ENCODE data around the gene SPOP.
"Not testable (repeated sequence)": the region's sequence is repeated elsewhere in the genome, so short reads cannot be mapped to it uniquely, and the experiment has no call there.

The SPOP gene

GRCh38 chr17:49677933-49678847 is at the start of gene SPOP:
Gene SPOP, minus strand, starts transcription at chr17:49678097. Its CDS starts 55,287 bp downstream, at chr17:49622810.
- peak; percentile 100 for DNase-seq (ENCODE audit: low read depth)
- H3K4me3 ChIP-seq (ENCODE audit: low read length), result peak within 1 kb of the TSS; percentile 84
- no peak for TF ChIP-seq CTCF (conservative IDR thresholded peaks at IDR 0.05; ENCODE audit: low read length)

DNA sequence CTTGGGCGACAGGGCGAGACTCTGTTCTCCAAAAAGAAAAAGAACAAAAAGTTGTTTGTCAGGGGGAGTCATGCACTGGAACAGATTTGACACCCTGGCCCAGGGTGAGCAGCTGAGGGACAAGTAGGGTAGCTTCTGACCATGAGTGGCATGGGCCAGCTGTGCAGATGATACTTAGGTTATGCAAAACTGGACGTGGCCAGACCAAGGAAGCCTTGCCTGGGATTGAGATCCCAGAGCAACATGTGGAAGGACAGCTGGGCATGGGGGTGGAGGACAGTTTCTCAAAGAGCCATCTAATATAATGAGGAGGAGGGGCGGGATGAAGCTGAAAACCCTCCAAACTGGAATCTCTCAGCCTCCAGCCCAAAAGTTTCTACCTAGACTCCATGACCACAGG is 49.5 kb upstream of the SPOP start:
- no peak overlapping the region for H3K4me3 ChIP-seq (ENCODE audit: low read length)
- no peak for DNase-seq (ENCODE audit: low read depth)
- no peak for TF ChIP-seq CTCF (conservative IDR thresholded peaks at IDR 0.05; ENCODE audit: low read length)

DNA sequence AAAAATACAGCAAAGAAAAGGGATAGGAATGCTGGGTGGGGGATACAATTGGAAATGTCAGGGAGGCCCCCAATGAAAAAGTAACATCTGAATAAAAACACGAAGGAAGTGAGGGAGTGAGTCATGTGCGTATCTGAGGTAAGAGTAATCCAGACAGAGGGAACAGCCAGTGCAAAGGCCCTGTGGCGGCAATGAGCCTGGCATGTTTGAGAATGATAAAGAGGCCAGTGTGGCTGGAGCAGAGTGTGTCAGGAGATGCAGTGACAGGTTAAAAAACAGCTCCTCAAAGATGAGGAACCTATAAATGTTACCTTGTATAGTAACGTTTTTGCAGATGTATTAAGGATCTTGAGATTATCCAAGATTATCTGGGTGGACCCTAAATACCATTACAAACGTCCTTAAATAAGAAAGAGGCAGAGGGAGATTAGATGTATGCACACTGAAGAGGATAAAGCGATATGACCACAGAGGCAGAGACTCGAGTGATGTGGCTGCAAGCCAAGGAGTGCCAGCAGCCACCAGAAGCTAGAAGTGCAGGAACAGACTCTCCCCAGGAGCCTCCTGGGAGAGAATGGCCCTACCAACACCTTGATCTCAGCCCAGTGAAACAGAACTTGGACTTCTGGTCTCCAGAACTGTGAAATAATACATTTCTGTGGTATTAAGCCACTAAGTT is 47.7 kb upstream of the SPOP start:
- H3K4me3 ChIP-seq (ENCODE audit: low read length), result no peak overlapping the region
- TF ChIP-seq CTCF (conservative IDR thresholded peaks at IDR 0.05; ENCODE audit: low read length), result no peak
- DNase-seq (ENCODE audit: low read depth), result no peak

GRCh38 chr17:49724552-49724951 is 46.7 kb upstream of the SPOP start:
- not testable (repeated sequence) for H3K4me3 ChIP-seq (ENCODE audit: low read length); DNase-seq (ENCODE audit: low read depth)

GRCh38 chr17:49723423-49723822 is 45.5 kb upstream of the SPOP start:
- no peak for DNase-seq (ENCODE audit: low read depth)
- no peak for TF ChIP-seq CTCF (conservative IDR thresholded peaks at IDR 0.05; ENCODE audit: low read length)
- no peak overlapping the region for H3K4me3 ChIP-seq (ENCODE audit: low read length)

DNA sequence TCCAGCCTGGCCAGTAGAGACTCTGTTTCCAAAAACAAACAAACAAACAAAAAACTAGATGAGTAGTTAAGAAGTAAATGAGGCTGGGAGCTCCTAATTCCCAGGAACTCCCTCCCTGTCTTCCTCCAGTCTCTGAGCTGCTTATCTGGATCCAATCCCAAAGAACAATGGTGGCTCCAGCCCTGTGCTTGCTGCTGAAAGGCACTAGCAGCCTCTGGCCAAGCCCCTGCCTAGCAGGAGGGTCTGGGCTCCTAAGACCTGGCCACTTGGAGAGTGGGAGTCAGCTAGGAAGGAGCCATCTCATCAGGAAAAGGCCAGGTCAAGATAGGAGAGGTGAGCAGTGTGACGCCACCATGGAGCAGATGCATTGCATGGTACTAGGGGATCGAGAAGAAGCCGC is 44.2 kb upstream of the SPOP start:
- no peak for TF ChIP-seq CTCF (conservative IDR thresholded peaks at IDR 0.05; ENCODE audit: low read length)
- no peak overlapping the region for H3K4me3 ChIP-seq (ENCODE audit: low read length)
- DNase-seq (ENCODE audit: low read depth), result no peak

DNA sequence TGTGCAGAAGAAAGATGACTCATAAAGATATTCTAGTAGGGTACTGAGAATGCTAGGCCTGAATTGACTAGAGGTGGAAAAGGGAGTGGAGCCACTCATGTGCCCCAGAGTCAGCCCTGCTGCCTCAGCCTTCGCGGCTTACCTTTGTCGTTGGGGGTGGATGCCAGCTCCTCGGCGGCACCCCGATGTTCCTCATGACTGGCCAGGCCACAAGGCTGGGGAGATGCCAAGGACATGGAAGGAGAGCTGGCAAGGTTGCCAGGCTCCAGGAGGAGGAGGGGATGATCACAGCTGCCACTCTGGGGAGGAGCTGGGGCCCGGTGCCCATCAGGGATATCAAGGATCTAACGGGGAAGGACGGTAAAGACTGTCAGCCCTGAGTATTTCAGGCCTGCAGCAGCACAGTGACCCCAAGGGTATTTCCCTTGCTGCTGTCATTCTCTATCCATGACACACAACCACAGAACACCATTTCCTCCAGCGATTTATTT is 39.5 kb upstream of the SPOP start:
- TF ChIP-seq CTCF (conservative IDR thresholded peaks at IDR 0.05; ENCODE audit: low read length), result no peak
- no peak for DNase-seq (ENCODE audit: low read depth)
- H3K4me3 ChIP-seq (ENCODE audit: low read length), result no peak overlapping the region

All from AG10803 (cell line).